ENCODE data around the gene CCDC192.

GRCh38 chr5:127827451-127827850 is 124.3 kb downstream of the CCDC192 start:
- TF ChIP-seq CTCF (IDR thresholded peaks at IDR 0.05) (no peak), EZH2phosphoT487 (IDR thresholded peaks at IDR 0.05) (no peak), EZH2 (IDR thresholded peaks at IDR 0.05) (no peak)
